HEK293 (cell line): ENCODE measurements around the gene RGS14.

Experiments used
- CTCF ChIA-PET: fragments of 350-600 bp; formaldehyde crosslinking; extraction: SDS; loops from one replicate; lab custom pipeline; 2021; ENCODE audit warnings: antibody characterized with exemption; lab: Yijun Ruan, JAX
- POLR2A ChIA-PET: fragments of 300-600 bp; formaldehyde crosslinking; extraction: SDS; loops from one replicate; lab custom pipeline; 2020; ENCODE audit warnings: antibody characterized with exemption, inconsistent platforms; lab: Yijun Ruan, JAX
- H3K27ac ChIP-seq: fragments of 200-500 bp; sonication (Bioruptor generic); 2 replicates; pipeline ENCODE4 v1.5.1; 2014; ENCODE audit warnings: low read depth, low read length, control low read depth, inconsistent platforms; ENCODE audit errors: extremely low read depth
- H3K36me3 ChIP-seq, 2 experiments: fragments of 200-500 bp in 1 of 2; sonication (Bioruptor generic) in 1 of 2; 1 replicate in 1 of 2; 2 replicates in 1 of 2; pipeline ENCODE4 v1.5.1; 2014 to 2017; ENCODE audit warnings: inconsistent platforms in 2 of 2, low read length in 2 of 2; ENCODE audit not compliant: control insufficient read depth in 2 of 2, insufficient read depth in 1 of 2
- H3K4me1 ChIP-seq: fragments of 200-500 bp; sonication (Bioruptor generic); 2 replicates; pipeline ENCODE4 v1.5.1; 2014; ENCODE audit warnings: mild to moderate bottlenecking, low read length, inconsistent platforms; ENCODE audit not compliant: control insufficient read depth, insufficient read depth
- H3K4me3 ChIP-seq: 2 replicates; pipeline ENCODE4 v1.5.1; 2011; ENCODE audit warnings: low read depth, mild to moderate bottlenecking, control low read depth, low read length, moderate library complexity
- H3K9me3 ChIP-seq: fragments of 200-500 bp; sonication (Bioruptor generic); 2 replicates; pipeline ENCODE4 v1.5.1; 2014; ENCODE audit warnings: low read depth, low read length, inconsistent platforms; ENCODE audit not compliant: control insufficient read depth, insufficient read depth
- GLI2 ChIP-seq: fragments of 450-650 bp; formaldehyde crosslinking; IDR thresholded peaks from 2 replicates; pipeline ENCODE4; 2017; ENCODE audit warnings: missing biosample characterization, missing genetic modification characterization, low read depth, borderline replicate concordance
- KLF16 ChIP-seq: fragments of 450-650 bp; formaldehyde crosslinking; IDR thresholded peaks from 2 replicates; pipeline ENCODE4 v1.5.1; 2017; ENCODE audit warnings: missing biosample characterization, missing genetic modification characterization
- OSR2 ChIP-seq: fragments of 450-650 bp; formaldehyde crosslinking; IDR thresholded peaks from 2 replicates; pipeline ENCODE4 v1.5.1; 2016; ENCODE audit warnings: missing biosample characterization, missing genetic modification characterization
- YY2 ChIP-seq: fragments of 450-650 bp; formaldehyde crosslinking; IDR thresholded peaks from 2 replicates; pipeline ENCODE4 v1.5.1; 2016; ENCODE audit warnings: missing biosample characterization, missing genetic modification characterization
- ZFP37 ChIP-seq: fragments of 450-650 bp; formaldehyde crosslinking; IDR thresholded peaks from 2 replicates; pipeline ENCODE4 v1.5.1; 2016; ENCODE audit warnings: missing biosample characterization, missing genetic modification characterization
- ZFP41 ChIP-seq: fragments of 450-650 bp; formaldehyde crosslinking; IDR thresholded peaks from 2 replicates; pipeline ENCODE4 v1.5.1; 2016; ENCODE audit warnings: missing biosample characterization, missing genetic modification characterization, borderline replicate concordance
- ZNF23 ChIP-seq: fragments of 450-650 bp; formaldehyde crosslinking; IDR thresholded peaks from 2 replicates; pipeline ENCODE4 v1.5.1; 2016; ENCODE audit warnings: missing biosample characterization, missing genetic modification characterization, borderline replicate concordance
- ZNF24 ChIP-seq: fragments of 450-650 bp; formaldehyde crosslinking; IDR thresholded peaks from 2 replicates; pipeline ENCODE4 v1.5.1; 2016; ENCODE audit warnings: missing biosample characterization, missing genetic modification characterization
- ZNF248 ChIP-seq: fragments of 450-650 bp; formaldehyde crosslinking; IDR thresholded peaks from 2 replicates; pipeline ENCODE4 v1.5.1; 2017; ENCODE audit warnings: missing biosample characterization, missing genetic modification characterization
- ZNF394 ChIP-seq: fragments of 450-650 bp; formaldehyde crosslinking; IDR thresholded peaks from 2 replicates; pipeline ENCODE4 v1.5.1; 2016; ENCODE audit warnings: missing biosample characterization, missing genetic modification characterization, mild to moderate bottlenecking, moderate library complexity, borderline replicate concordance
- ZNF404 ChIP-seq: fragments of 450-650 bp; formaldehyde crosslinking; IDR thresholded peaks from 2 replicates; pipeline ENCODE4 v1.5.1; 2017; ENCODE audit warnings: missing biosample characterization, missing genetic modification characterization
- ZNF426 ChIP-seq: fragments of 450-650 bp; formaldehyde crosslinking; IDR thresholded peaks from 2 replicates; pipeline ENCODE4 v1.5.1; 2017; ENCODE audit warnings: missing biosample characterization, missing genetic modification characterization, mild to moderate bottlenecking, inconsistent platforms, moderate library complexity
- ZNF514 ChIP-seq: fragments of 450-650 bp; formaldehyde crosslinking; IDR thresholded peaks from 2 replicates; pipeline ENCODE4 v1.5.1; 2016; ENCODE audit warnings: missing biosample characterization, missing genetic modification characterization
- ZNF776 ChIP-seq: fragments of 450-650 bp; formaldehyde crosslinking; IDR thresholded peaks from 2 replicates; pipeline ENCODE4 v1.5.0; 2017; ENCODE audit warnings: missing biosample characterization, missing genetic modification characterization, borderline replicate concordance
- ZSCAN30 ChIP-seq: fragments of 450-650 bp; IDR thresholded peaks from 2 replicates; pipeline ENCODE4 v1.5.1; 2018; ENCODE audit warnings: missing biosample characterization, mild to moderate bottlenecking, missing genetic modification characterization, moderate library complexity
- TF ChIP-seq, protein P1 (sequence below): fragments of 450-650 bp; formaldehyde crosslinking; IDR thresholded peaks from 2 replicates; pipeline ENCODE4 v1.5.1; 2017; ENCODE audit warnings: missing biosample characterization, missing genetic modification characterization
- TF ChIP-seq, protein P2 (sequence below): fragments of 450-650 bp; formaldehyde crosslinking; IDR thresholded peaks from 2 replicates; pipeline ENCODE4 v1.5.1; 2016; ENCODE audit warnings: missing biosample characterization, missing genetic modification characterization, borderline replicate concordance
- TF ChIP-seq, protein P3 (sequence below): fragments of 450-650 bp; formaldehyde crosslinking; IDR thresholded peaks from 2 replicates; pipeline ENCODE4 v1.5.1; 2016; ENCODE audit warnings: missing biosample characterization, missing genetic modification characterization

The RGS14 gene

DNA sequence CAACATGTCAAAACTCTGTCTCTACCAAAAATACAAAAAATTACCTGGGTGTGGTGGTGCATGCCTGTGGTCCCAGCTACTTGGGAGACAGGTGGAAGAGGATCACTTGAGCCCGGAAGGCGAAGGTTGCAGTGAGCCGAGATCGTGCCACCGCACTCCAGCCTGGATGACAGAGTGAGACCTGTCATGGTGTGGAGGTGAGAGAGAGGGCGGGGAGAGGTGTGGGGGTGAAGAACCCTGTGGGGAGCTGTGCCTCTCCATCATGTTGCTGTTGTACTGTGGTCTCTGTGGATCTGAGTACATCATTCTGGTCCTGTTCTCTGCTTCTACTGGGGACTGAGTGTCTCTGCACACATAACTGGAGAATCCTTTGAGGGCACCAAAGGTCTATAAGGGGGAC is 15.2 kb downstream of the RGS14 start:
- ChIA-PET CTCF (interaction anchor here (0.6 to 6.1 kb wide), 6 partner anchors 11 to 263 kb away, joined by 3 to 65 read pairs (median 3); partner anchors contain the start of genes PFN3 and SLC34A1), POLR2A (interaction anchor here (1.0 to 2.2 kb wide), 2 partner anchors 12 to 13 kb away, joined by 3 to 5 read pairs; no protein-coding TSS in a partner anchor)
- Histone ChIP-seq H3K27ac (no peak overlapping the region), H3K4me1 (peaks cover 6% of the 10 kb centered on the region; the same call in 1 of the 2 replicates), H3K9me3 (no peaks in the 10 kb centered on the region), H3K4me3 (no peak overlapping the region), H3K36me3 (peaks cover 0 to 5% of the 10 kb centered on the region in 2 experiments; a peak in 1 of 3 replicates)
- no peak for TF ChIP-seq ZFP37 (tag by site-specific recombination)
- TF ChIP-seq, protein P1, sequence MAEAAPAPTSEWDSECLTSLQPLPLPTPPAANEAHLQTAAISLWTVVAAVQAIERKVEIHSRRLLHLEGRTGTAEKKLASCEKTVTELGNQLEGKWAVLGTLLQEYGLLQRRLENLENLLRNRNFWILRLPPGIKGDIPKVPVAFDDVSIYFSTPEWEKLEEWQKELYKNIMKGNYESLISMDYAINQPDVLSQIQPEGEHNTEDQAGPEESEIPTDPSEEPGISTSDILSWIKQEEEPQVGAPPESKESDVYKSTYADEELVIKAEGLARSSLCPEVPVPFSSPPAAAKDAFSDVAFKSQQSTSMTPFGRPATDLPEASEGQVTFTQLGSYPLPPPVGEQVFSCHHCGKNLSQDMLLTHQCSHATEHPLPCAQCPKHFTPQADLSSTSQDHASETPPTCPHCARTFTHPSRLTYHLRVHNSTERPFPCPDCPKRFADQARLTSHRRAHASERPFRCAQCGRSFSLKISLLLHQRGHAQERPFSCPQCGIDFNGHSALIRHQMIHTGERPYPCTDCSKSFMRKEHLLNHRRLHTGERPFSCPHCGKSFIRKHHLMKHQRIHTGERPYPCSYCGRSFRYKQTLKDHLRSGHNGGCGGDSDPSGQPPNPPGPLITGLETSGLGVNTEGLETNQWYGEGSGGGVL (tag by site-specific recombination): no peak
- TF ChIP-seq KLF16: no peak
- TF ChIP-seq, protein P2, sequence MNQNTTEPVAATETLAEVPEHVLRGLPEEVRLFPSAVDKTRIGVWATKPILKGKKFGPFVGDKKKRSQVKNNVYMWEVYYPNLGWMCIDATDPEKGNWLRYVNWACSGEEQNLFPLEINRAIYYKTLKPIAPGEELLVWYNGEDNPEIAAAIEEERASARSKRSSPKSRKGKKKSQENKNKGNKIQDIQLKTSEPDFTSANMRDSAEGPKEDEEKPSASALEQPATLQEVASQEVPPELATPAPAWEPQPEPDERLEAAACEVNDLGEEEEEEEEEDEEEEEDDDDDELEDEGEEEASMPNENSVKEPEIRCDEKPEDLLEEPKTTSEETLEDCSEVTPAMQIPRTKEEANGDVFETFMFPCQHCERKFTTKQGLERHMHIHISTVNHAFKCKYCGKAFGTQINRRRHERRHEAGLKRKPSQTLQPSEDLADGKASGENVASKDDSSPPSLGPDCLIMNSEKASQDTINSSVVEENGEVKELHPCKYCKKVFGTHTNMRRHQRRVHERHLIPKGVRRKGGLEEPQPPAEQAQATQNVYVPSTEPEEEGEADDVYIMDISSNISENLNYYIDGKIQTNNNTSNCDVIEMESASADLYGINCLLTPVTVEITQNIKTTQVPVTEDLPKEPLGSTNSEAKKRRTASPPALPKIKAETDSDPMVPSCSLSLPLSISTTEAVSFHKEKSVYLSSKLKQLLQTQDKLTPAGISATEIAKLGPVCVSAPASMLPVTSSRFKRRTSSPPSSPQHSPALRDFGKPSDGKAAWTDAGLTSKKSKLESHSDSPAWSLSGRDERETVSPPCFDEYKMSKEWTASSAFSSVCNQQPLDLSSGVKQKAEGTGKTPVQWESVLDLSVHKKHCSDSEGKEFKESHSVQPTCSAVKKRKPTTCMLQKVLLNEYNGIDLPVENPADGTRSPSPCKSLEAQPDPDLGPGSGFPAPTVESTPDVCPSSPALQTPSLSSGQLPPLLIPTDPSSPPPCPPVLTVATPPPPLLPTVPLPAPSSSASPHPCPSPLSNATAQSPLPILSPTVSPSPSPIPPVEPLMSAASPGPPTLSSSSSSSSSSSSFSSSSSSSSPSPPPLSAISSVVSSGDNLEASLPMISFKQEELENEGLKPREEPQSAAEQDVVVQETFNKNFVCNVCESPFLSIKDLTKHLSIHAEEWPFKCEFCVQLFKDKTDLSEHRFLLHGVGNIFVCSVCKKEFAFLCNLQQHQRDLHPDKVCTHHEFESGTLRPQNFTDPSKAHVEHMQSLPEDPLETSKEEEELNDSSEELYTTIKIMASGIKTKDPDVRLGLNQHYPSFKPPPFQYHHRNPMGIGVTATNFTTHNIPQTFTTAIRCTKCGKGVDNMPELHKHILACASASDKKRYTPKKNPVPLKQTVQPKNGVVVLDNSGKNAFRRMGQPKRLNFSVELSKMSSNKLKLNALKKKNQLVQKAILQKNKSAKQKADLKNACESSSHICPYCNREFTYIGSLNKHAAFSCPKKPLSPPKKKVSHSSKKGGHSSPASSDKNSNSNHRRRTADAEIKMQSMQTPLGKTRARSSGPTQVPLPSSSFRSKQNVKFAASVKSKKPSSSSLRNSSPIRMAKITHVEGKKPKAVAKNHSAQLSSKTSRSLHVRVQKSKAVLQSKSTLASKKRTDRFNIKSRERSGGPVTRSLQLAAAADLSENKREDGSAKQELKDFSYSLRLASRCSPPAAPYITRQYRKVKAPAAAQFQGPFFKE (tag by site-specific recombination): no peak
- no peak for TF ChIP-seq ZNF394
- no peak for TF ChIP-seq OSR2 (tag by site-specific recombination)
- TF ChIP-seq ZNF24 (tag by site-specific recombination): no peak
- TF ChIP-seq ZFP41 (tag by site-specific recombination): no peak
- TF ChIP-seq YY2 (tag by site-specific recombination): no peak
- no peak for TF ChIP-seq ZSCAN30
- no peak for TF ChIP-seq GLI2 (tag by site-specific recombination)
- TF ChIP-seq ZNF776: no peak
- TF ChIP-seq ZNF404 (tag by site-specific recombination): no peak
- TF ChIP-seq ZNF248 (tag by site-specific recombination): no peak
- TF ChIP-seq ZNF23 (tag by site-specific recombination): no peak
- no peak for TF ChIP-seq ZNF514
- TF ChIP-seq, protein P3, sequence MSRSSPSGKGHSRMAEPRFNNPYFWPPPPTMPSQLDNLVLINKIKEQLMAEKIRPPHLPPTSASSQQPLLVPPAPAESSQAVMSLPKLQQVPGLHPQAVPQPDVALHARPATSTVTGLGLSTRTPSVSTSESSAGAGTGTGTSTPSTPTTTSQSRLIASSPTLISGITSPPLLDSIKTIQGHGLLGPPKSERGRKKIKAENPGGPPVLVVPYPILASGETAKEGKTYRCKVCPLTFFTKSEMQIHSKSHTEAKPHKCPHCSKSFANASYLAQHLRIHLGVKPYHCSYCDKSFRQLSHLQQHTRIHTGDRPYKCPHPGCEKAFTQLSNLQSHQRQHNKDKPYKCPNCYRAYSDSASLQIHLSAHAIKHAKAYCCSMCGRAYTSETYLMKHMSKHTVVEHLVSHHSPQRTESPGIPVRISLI (tag by site-specific recombination): no peak
- TF ChIP-seq ZNF426 (tag by site-specific recombination): no peak
